KG1 (cell line): ENCODE measurements around the gene CNIH2.

Experiments
- DNase-seq: peaks from one replicate; lab custom pipeline; 2025; lab: John Stamatoyannopoulos, UW

Gene CNIH2

GRCh38 chr11:66259225-66259624, 18.8 kb upstream of the CNIH2 start:
- DNase-seq = no peak

- DNase-seq = no peak
Measured at GRCh38 chr11:66259956-66260355, 18.0 kb upstream of the CNIH2 start.

GRCh38 chr11:66261578-66261977, 16.4 kb upstream of the CNIH2 start:
- no peak for DNase-seq

GRCh38 chr11:66262191-66262590, 15.8 kb upstream of the CNIH2 start:
- DNase-seq = no peak

- no peak for DNase-seq
Measured at GRCh38 chr11:66262696-66263095, 15.3 kb upstream of the CNIH2 start.

GRCh38 chr11:66263231-66263630, 14.7 kb upstream of the CNIH2 start:
- DNase-seq = no peak

- DNase-seq = no peak
Measured at GRCh38 chr11:66263785-66264184, 14.2 kb upstream of the CNIH2 start.

GRCh38 chr11:66264383-66264782, 13.6 kb upstream of the CNIH2 start:
- no peak for DNase-seq

- no peak for DNase-seq
Measured at GRCh38 chr11:66264914-66265313, 13.1 kb upstream of the CNIH2 start.

- no peak for DNase-seq
Measured at GRCh38 chr11:66265531-66266377, 12.2 kb upstream of the CNIH2 start.

GRCh38 chr11:66266378-66267038, 11.5 kb upstream of the CNIH2 start:
- no peak for DNase-seq

GRCh38 chr11:66267039-66267378, 11.0 kb upstream of the CNIH2 start:
- no peak for DNase-seq

- peak; percentile 59 for DNase-seq
Measured at GRCh38 chr11:66267379-66268243, 10.4 kb upstream of the CNIH2 start.

GRCh38 chr11:66268244-66268951, 9.6 kb upstream of the CNIH2 start, which contains the start of gene RAB1B:
Gene RAB1B, plus strand, starts transcription at chr11:66268639. Its CDS starts 41 bp downstream, at chr11:66268680.
- DNase-seq = peak; percentile 100

GRCh38 chr11:66268952-66269905, 8.7 kb upstream of the CNIH2 start:
- DNase-seq = no peak

- no peak for DNase-seq
Measured at GRCh38 chr11:66271816-66272215, 6.2 kb upstream of the CNIH2 start.

GRCh38 chr11:66272596-66272995, 5.4 kb upstream of the CNIH2 start:
- no peak for DNase-seq

- no peak for DNase-seq
Measured at GRCh38 chr11:66274219-66274618, 3.8 kb upstream of the CNIH2 start.

GRCh38 chr11:66275396-66275795, 2.6 kb upstream of the CNIH2 start:
- DNase-seq = no peak

- no peak for DNase-seq
Measured at GRCh38 chr11:66275984-66276612, 1.9 kb upstream of the CNIH2 start.
